ENCODE measurements around the gene TMEM185B. TPM values are rescaled to one million over a fixed set of nuclear protein-coding genes. Genes with fewer than 3 reads are reported as not detected.

The TMEM185B gene
- total and polyA plus RNA-seq, 2 of the 4 experiments (the other 2 are of a cell fraction): 17.7 to 26.1 TPM

DNA sequence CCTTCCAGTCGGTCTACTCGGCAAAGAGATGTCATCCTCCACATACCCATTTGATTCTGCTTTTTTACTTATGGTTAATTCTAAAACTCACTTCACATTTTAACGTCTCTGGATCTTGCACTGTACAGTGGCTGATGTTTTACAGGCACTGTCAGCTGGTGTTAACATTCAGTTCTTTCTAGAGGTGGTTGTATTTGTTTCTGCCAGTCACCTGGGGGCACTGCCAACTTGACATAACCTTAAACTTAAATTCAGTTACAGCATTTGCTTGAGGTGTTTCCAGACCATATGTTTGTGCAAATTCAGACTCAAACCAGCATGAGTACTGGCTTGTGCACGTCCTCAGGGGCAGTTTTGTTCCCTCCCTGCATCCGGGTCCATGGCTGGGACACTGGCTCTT lies 5.3 kb upstream of the TMEM185B start:
- BruUV-seq (replicated peaks): no TSS peak
- H3K23ac ChIP-seq (ENCODE audit: low read depth, low read length): no peak overlapping the region; the same call in 1 of the 2 replicates
- H4K20me1 ChIP-seq (ENCODE audit: insufficient read depth, low read length): no peaks in the 10 kb centered on the region; the same call in 1 of the 2 replicates
- in situ Hi-C loops (cut with MboI; ENCODE audit: low sequenced_read_pairs) (loop anchor here (25.0 kb wide), 1 partner anchor 991 kb away; no protein-coding TSS in a partner anchor), intact Hi-C loops (cut with micrococcal nuclease) (no loop called here), dilution Hi-C loops (cut with HindIII; ENCODE audit: low sequenced_read_pairs, unreplicated experiment) (no loop called here)
- H3K4me3 ChIP-seq (ENCODE audit: insufficient read depth, low read depth, low read length): no peak overlapping the region
- ATAC-seq (ENCODE audit: low read depth) (no peak), DNase-seq (no peak)
- H4K5ac ChIP-seq (ENCODE audit: low read depth, low read length): no peak overlapping the region
- H3K9me3 ChIP-seq (ENCODE audit: control insufficient read depth, insufficient read depth, low read length): no peaks in the 10 kb centered on the region
- H3K79me1 ChIP-seq (ENCODE audit: low read depth in 1 of 2, low read length in 2 of 2): peaks cover 0 to 5% of the 10 kb centered on the region in 2 experiments; a peak in 1 of 4 replicates
- no peak overlapping the region for H3K4ac ChIP-seq (ENCODE audit: low read depth, low read length)
- no peak overlapping the region for H3K14ac ChIP-seq (replicated peaks; ENCODE audit: low read depth, low read length)
- H2BK120ac ChIP-seq (ENCODE audit: low read depth, low read length): no peak overlapping the region
- no peak overlapping the region for H2AFZ ChIP-seq (replicated peaks; ENCODE audit: low read length, poor library complexity)
- H3K27me3 ChIP-seq (ENCODE audit: control insufficient read depth, insufficient read depth, low read length): peaks cover 4% of the 10 kb centered on the region; the same call in 1 of the 2 replicates
- no peak overlapping the region for H3K9ac ChIP-seq (ENCODE audit: low read depth, low read length)
- no CpG with 5 or more reads among the region's 5 CpGs for WGBS, 2 experiments (ENCODE audit: extremely low coverage in 2 of 2, insufficient read length in 1 of 2)
- H4K8ac ChIP-seq (ENCODE audit: low read depth in 2 of 2, low read length in 2 of 2): no peak overlapping the region
- H3K27ac ChIP-seq (ENCODE audit: insufficient read depth, low read length): no peak overlapping the region
- no peak overlapping the region for H2BK5ac ChIP-seq (ENCODE audit: low read depth, low read length, poor library complexity, severe bottlenecking)
- peaks cover 4% of the 10 kb centered on the region; the same call in 1 of the 2 replicates for H3K4me1 ChIP-seq (ENCODE audit: control insufficient read depth, insufficient read depth, low read length)
- no peaks in the 10 kb centered on the region for H3K9me1 ChIP-seq (ENCODE audit: insufficient read depth, low read length)
- ChIA-PET CTCF (interaction anchor here (0.6 kb wide), 2 partner anchors 364 to 525 kb away, joined by 3 to 4 read pairs; no protein-coding TSS in a partner anchor), POLR2A (ENCODE audit: unreplicated experiment) (no interaction called here)
- TF ChIP-seq CEBPB (IDR thresholded peaks at IDR 0.05; ENCODE audit: low read depth, low read length) (no peak), RFX5 (IDR thresholded peaks at IDR 0.05; ENCODE audit: low read depth, low read length) (no peak)
- no peak overlapping the region for H2AK5ac ChIP-seq (ENCODE audit: low read depth, low read length)
- no peak overlapping the region for H2AK9ac ChIP-seq (replicated peaks; ENCODE audit: low read depth, low read length, poor library complexity)
- H2BK20ac ChIP-seq (ENCODE audit: low read depth, low read length): no peak overlapping the region
- H3K56ac ChIP-seq (ENCODE audit: extremely low read depth, insufficient read depth, low read length): no peak overlapping the region
- H2BK15ac ChIP-seq (ENCODE audit: low read depth, low read length): no peak overlapping the region
- no peak overlapping the region for H3K4me2 ChIP-seq (ENCODE audit: low read depth, low read length)
- H3K36me3 ChIP-seq (ENCODE audit: control insufficient read depth, insufficient read depth, low read length): no peaks in the 10 kb centered on the region
- no peak overlapping the region for H4K91ac ChIP-seq (ENCODE audit: insufficient read depth, low read depth, low read length)
- H3K18ac ChIP-seq (ENCODE audit: low read depth, low read length): no peak overlapping the region

Measured in IMR-90 (cell line).